WI38 (cell line): ENCODE data around the gene MAP4.
"Not testable (repeated sequence)": the region's sequence is repeated elsewhere in the genome, so short reads cannot be mapped to it uniquely, and the experiment has no call there.

Source experiments
- H3K4me3 ChIP-seq: 2 replicates; pipeline ENCODE4 v1.5.1; 2011; ENCODE audit warnings: low read depth, mild to moderate bottlenecking, control low read depth, low read length
- CTCF ChIP-seq: IDR thresholded peaks from 2 replicates; pipeline ENCODE4 v1.5.1; 2012; ENCODE audit warnings: low read depth, mild to moderate bottlenecking, control low read depth, low read length

Gene MAP4

GRCh38 chr3:47836986-47837385, 179.2 kb downstream of the MAP4 start:
- TF ChIP-seq CTCF, result no peak
- no peak overlapping the region for H3K4me3 ChIP-seq

- H3K4me3 ChIP-seq, result not testable (repeated sequence)
These were observed 186.7 kb downstream of the MAP4 start for GRCh38 chr3:47829482-47829881.

GRCh38 chr3:47825590-47825989, 190.6 kb downstream of the MAP4 start:
- H3K4me3 ChIP-seq, result peak overlapping the region; percentile 94
- no peak for TF ChIP-seq CTCF

- TF ChIP-seq CTCF, result peak; percentile 63
- peak overlapping the region; percentile 94 for H3K4me3 ChIP-seq
These were observed 191.4 kb downstream of the MAP4 start for GRCh38 chr3:47824541-47825473.

- H3K4me3 ChIP-seq, result no peak overlapping the region
- no peak for TF ChIP-seq CTCF
These were observed 198.6 kb downstream of the MAP4 start for GRCh38 chr3:47817609-47818008.

GRCh38 chr3:47813551-47814177, 202.6 kb downstream of the MAP4 start:
- no peak for TF ChIP-seq CTCF
- no peak overlapping the region for H3K4me3 ChIP-seq

GRCh38 chr3:47804577-47804976, 211.6 kb downstream of the MAP4 start:
- TF ChIP-seq CTCF, result no peak
- no peak overlapping the region for H3K4me3 ChIP-seq
